ENCODE results near the gene ATP5PD.

- no peak for TF ChIP-seq CTCF (IDR thresholded peaks at IDR 0.05)
- TF ChIP-seq POLR2A (IDR thresholded peaks at IDR 0.05) = no peak
- no peak for TF ChIP-seq POLR2AphosphoS5 (IDR thresholded peaks at IDR 0.05)
These were observed 7.5 kb downstream of the ATP5PD start for GRCh38 chr17:75039238-75039637.

All from breast epithelium (tissue), 3 donors.